Heart left ventricle (tissue), 13 donors: ENCODE data around the gene FAM98C.

ENCODE experiments used
- CTCF ChIP-seq, 12 donors: fragments of 200-600 bp; sonication (generic) in 4 of 12; IDR thresholded peaks; one replicate each; pipeline versions ENCODE4 v1.5.0 to v1.8.0; 2018 to 2022; ENCODE audit warnings: antibody characterized with exemption in 12 of 12, mild to moderate bottlenecking in 5 of 12
- POLR2A ChIP-seq, 2 donors: fragments of 450-650 bp; IDR thresholded peaks; one replicate each; pipeline ENCODE4 v1.6.1; 2017; ENCODE audit warnings: antibody characterized with exemption in 2 of 2, mild to moderate bottlenecking in 2 of 2, moderate library complexity in 2 of 2
- donor health status: ischemic (EF 13 %, LVEDD 7.1; RV severe dilation, severe dysfunction).
- donor health status: DM: no; HTN: yes; CAD: no.
- donor health status: DM: no; HTN: no; CAD: no.
- donor health status: ischemic (EF 25% LVEDD 6.9; RV normal size, moderate dysfunction).
- donor health status: ischemic (EF 25% LVEDD 5.7; RV mildly dilated, moderate dysfunction).
- donor health status: ischemic (EF 35%, LVEDD 5.7; RV mildly dilated, moderate dysfunction).
- donor health status: nonischemic (EF 11% LVEDD 7.7; RV severe dilation, severe dysfunction).
- donor health status: DM: yes; HTN: yes; CAD: no.
- donor health status: PGD.
- donor health status: ischemic (EF 29% LVEDD 5.4; RV normal size, mild dysfunction).
- donor health status: nonischemic (EF 23%, LVEDD 6.1; RV moderate dilation, normal function).

- TF ChIP-seq CTCF (IDR thresholded peaks at IDR 0.05), result no peak
- TF ChIP-seq POLR2A (IDR thresholded peaks at IDR 0.05), result no peak
Observed at GRCh38 chr19:38381138-38381537, 21.8 kb upstream of the FAM98C start.
